ENCODE results near the gene TRIM44.

The TRIM44 gene

DNA sequence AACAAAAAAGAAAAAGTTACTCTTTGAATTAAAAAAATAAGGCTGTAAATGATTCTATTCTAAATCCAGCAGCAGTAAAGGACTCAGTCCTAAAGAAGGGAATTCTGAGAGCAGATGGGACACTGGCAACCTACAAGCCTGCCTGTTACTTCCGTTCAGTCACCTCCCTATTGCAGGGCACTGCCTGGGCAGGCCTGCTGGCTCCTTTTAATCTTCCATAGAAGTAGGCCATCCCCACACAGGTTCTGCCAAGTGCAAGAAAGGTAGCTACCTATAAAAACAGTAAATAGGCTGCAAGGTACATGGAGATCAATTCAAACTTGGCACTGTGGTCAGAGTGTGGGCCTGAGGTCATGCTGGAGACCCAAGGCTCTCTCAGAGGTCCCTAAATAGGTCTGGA lies 136.4 kb downstream of the TRIM44 start:
- H3K79me2 ChIP-seq (ENCODE audit: control insufficient read depth, insufficient read depth, low read length) = no peaks in the 10 kb centered on the region
- H2AK5ac ChIP-seq (ENCODE audit: low read length) = no peak overlapping the region
- H3K4me2 ChIP-seq (ENCODE audit: low read length) = no peak overlapping the region
- no peak overlapping the region for H2BK120ac ChIP-seq (ENCODE audit: low read depth, low read length)
- H3K79me1 ChIP-seq (ENCODE audit: low read length) = no peaks in the 10 kb centered on the region
- H2BK15ac ChIP-seq (replicated peaks; ENCODE audit: low read depth) = no peak overlapping the region
- H2BK5ac ChIP-seq (ENCODE audit: low read length) = no peak overlapping the region
- no peak overlapping the region for H3K18ac ChIP-seq (ENCODE audit: low read length)
- no peak overlapping the region for H3K23ac ChIP-seq (ENCODE audit: low read length)
- no peak overlapping the region for H3K4ac ChIP-seq (ENCODE audit: low read depth, low read length)
- H3K9ac ChIP-seq (ENCODE audit: low read length) = no peak overlapping the region
- no peak overlapping the region for H3K56ac ChIP-seq (ENCODE audit: low read length)
- H4K5ac ChIP-seq (ENCODE audit: low read length) = no peak overlapping the region
- no peaks in the 10 kb centered on the region for H3K27me3 ChIP-seq (ENCODE audit: insufficient read depth, low read length, poor library complexity)
- H3K4me1 ChIP-seq (ENCODE audit: control insufficient read depth, low read depth, low read length) = peaks cover 2% of the 10 kb centered on the region
- no peak for DNase-seq
- H3K4me3 ChIP-seq (ENCODE audit: low read length) = no peak overlapping the region
- H3K27ac ChIP-seq (ENCODE audit: low read depth, low read length) = no peak overlapping the region
- no peak overlapping the region for H4K8ac ChIP-seq (ENCODE audit: low read depth, low read length)
- H3K36me3 ChIP-seq (ENCODE audit: control insufficient read depth, insufficient read depth, low read length) = no peaks in the 10 kb centered on the region
- WGBS (ENCODE audit: extremely low coverage, insufficient coverage, low lambda C conversion rate) = no CpG with 5 or more reads among the region's 1 CpG

DNA sequence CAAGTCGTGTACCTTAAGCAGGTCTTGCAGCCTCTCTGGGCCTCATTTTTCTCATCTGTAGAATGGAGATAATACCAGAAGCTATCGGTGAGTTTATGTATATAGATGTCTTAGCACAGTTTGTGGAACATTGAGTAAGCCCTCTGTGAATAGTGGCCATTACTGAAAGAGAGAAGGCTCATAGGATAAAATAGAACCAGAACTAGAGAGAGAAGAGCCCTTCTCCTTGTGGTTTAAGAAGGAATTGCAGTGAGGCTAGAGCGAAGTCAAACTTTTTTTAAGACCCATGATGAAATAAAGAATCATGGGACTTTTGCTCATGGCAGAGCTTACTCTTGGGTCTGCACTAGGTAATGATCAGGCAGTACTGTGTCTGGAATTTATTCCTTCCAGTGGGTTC lies 137.1 kb downstream of the TRIM44 start:
- H3K4me2 ChIP-seq (ENCODE audit: low read length) = no peak overlapping the region
- no peak overlapping the region for H3K4ac ChIP-seq (ENCODE audit: low read depth, low read length)
- no peak for DNase-seq
- no peak overlapping the region for H2BK120ac ChIP-seq (ENCODE audit: low read depth, low read length)
- WGBS (ENCODE audit: extremely low coverage, insufficient coverage, low lambda C conversion rate) = no CpG with 5 or more reads among the region's 3 CpGs
- H3K79me2 ChIP-seq (ENCODE audit: control insufficient read depth, insufficient read depth, low read length) = no peaks in the 10 kb centered on the region
- no peak overlapping the region for H3K56ac ChIP-seq (ENCODE audit: low read length)
- no peak overlapping the region for H2BK15ac ChIP-seq (replicated peaks; ENCODE audit: low read depth)
- H3K9ac ChIP-seq (ENCODE audit: low read length) = no peak overlapping the region
- no peaks in the 10 kb centered on the region for H3K27me3 ChIP-seq (ENCODE audit: insufficient read depth, low read length, poor library complexity)
- no peak overlapping the region for H3K18ac ChIP-seq (ENCODE audit: low read length)
- H4K5ac ChIP-seq (ENCODE audit: low read length) = no peak overlapping the region
- H3K23ac ChIP-seq (ENCODE audit: low read length) = no peak overlapping the region
- H3K4me3 ChIP-seq (ENCODE audit: low read length) = no peak overlapping the region
- H3K27ac ChIP-seq (ENCODE audit: low read depth, low read length) = no peak overlapping the region
- peaks cover 2% of the 10 kb centered on the region for H3K4me1 ChIP-seq (ENCODE audit: control insufficient read depth, low read depth, low read length)
- H4K8ac ChIP-seq (ENCODE audit: low read depth, low read length) = no peak overlapping the region
- H3K79me1 ChIP-seq (ENCODE audit: low read length) = no peaks in the 10 kb centered on the region
- no peaks in the 10 kb centered on the region for H3K36me3 ChIP-seq (ENCODE audit: control insufficient read depth, insufficient read depth, low read length)
- H2BK5ac ChIP-seq (ENCODE audit: low read length) = no peak overlapping the region
- no peak overlapping the region for H2AK5ac ChIP-seq (ENCODE audit: low read length)

DNA sequence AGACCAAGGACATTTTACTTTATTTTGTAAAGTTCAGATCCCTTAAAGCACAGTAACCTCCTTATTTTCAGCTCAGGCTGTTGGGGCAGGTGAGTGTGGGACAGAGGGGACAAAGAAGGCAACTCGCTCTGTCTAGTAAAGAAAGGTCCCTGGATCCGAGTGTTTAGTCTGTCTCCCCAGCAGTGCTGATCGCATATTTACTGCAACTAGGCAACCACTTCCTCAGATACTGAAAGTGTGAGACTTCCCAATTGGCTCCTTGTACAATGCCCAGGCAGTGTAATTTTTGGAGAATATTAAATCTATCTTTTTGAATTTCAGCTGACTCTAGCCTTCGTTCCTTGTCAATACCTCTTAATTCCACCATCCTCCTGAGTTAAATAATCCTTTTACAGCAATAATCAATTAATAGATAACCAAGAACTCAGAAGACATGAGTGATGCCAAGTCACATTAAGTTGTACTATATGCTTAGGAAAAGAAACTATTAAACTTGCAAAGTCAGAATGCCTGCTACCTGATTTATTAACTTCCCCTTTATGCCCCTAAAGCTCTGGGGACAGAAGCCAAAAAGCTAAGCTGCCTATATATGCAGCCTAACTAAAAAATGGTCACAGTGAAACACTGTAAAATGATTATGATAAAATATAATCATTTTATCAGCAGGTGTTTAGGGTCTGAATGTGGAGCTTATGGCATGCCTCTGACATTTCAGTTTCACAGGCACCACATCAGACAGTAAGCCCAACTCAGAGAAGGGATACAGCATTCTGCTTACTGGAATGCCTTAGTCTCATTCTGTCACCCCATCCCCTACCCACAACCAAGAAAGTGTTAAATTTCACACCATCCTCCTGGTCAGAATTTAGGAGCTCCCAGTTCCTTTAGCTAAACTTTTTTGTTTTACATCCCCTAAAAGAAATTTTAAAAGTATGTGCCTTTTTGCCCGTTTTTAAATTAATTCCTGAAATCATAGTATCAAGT lies 138.7 kb downstream of the TRIM44 start:
- no CpG with 5 or more reads among the region's 5 CpGs for WGBS (ENCODE audit: extremely low coverage, insufficient coverage, low lambda C conversion rate)
- Histone ChIP-seq H2BK15ac (replicated peaks; ENCODE audit: low read depth) (no peak overlapping the region), H3K79me1 (ENCODE audit: low read length) (no peaks in the 10 kb centered on the region), H2BK5ac (ENCODE audit: low read length) (no peak overlapping the region), H2BK120ac (ENCODE audit: low read depth, low read length) (no peak overlapping the region), H3K4me1 (ENCODE audit: control insufficient read depth, low read depth, low read length) (peaks cover 2% of the 10 kb centered on the region), H3K18ac (ENCODE audit: low read length) (no peak overlapping the region), H3K27me3 (ENCODE audit: insufficient read depth, low read length, poor library complexity) (no peaks in the 10 kb centered on the region), H3K79me2 (ENCODE audit: control insufficient read depth, insufficient read depth, low read length) (no peaks in the 10 kb centered on the region), H3K4me2 (ENCODE audit: low read length) (no peak overlapping the region), H3K4me3 (ENCODE audit: low read length) (no peak overlapping the region), H3K4ac (ENCODE audit: low read depth, low read length) (no peak overlapping the region), H4K8ac (ENCODE audit: low read depth, low read length) (no peak overlapping the region), H2AK5ac (ENCODE audit: low read length) (no peak overlapping the region), H3K56ac (ENCODE audit: low read length) (no peak overlapping the region), H4K5ac (ENCODE audit: low read length) (no peak overlapping the region), H3K23ac (ENCODE audit: low read length) (no peak overlapping the region), H3K36me3 (ENCODE audit: control insufficient read depth, insufficient read depth, low read length) (no peaks in the 10 kb centered on the region), H3K9ac (ENCODE audit: low read length) (no peak overlapping the region), H3K27ac (ENCODE audit: low read depth, low read length) (no peak overlapping the region)
- DNase-seq = peak; percentile 67

DNA sequence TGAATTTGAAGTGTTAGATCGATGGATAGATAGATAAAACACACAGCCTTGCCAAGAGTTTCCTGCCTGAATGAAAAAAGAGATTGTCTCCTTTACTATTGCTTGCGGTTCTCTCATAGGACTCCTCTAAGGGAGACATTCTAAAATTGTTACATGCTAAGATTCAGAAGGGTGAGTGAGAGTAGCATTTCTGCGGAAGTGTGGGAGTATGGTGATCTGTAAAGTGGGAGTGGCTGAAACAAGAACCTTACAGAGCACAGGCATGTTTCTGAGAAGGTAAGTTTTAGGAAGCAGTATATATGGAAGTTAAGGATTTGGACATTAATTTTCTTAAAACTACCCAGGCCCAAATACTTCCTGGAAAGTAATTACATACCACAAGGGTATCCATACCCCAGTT lies 139.6 kb downstream of the TRIM44 start:
- Histone ChIP-seq H2AK5ac (ENCODE audit: low read length) (no peak overlapping the region), H3K79me1 (ENCODE audit: low read length) (no peaks in the 10 kb centered on the region), H3K4me1 (ENCODE audit: control insufficient read depth, low read depth, low read length) (peaks cover 2% of the 10 kb centered on the region), H3K56ac (ENCODE audit: low read length) (no peak overlapping the region), H3K23ac (ENCODE audit: low read length) (no peak overlapping the region), H3K4ac (ENCODE audit: low read depth, low read length) (no peak overlapping the region), H3K9ac (ENCODE audit: low read length) (no peak overlapping the region), H2BK120ac (ENCODE audit: low read depth, low read length) (no peak overlapping the region), H2BK15ac (replicated peaks; ENCODE audit: low read depth) (no peak overlapping the region), H3K4me2 (ENCODE audit: low read length) (no peak overlapping the region), H4K5ac (ENCODE audit: low read length) (no peak overlapping the region), H2BK5ac (ENCODE audit: low read length) (no peak overlapping the region), H4K8ac (ENCODE audit: low read depth, low read length) (no peak overlapping the region), H3K4me3 (ENCODE audit: low read length) (no peak overlapping the region), H3K27me3 (ENCODE audit: insufficient read depth, low read length, poor library complexity) (no peaks in the 10 kb centered on the region), H3K27ac (ENCODE audit: low read depth, low read length) (no peak overlapping the region), H3K79me2 (ENCODE audit: control insufficient read depth, insufficient read depth, low read length) (no peaks in the 10 kb centered on the region), H3K36me3 (ENCODE audit: control insufficient read depth, insufficient read depth, low read length) (no peaks in the 10 kb centered on the region), H3K18ac (ENCODE audit: low read length) (no peak overlapping the region)
- no CpG with 5 or more reads among the region's 3 CpGs for WGBS (ENCODE audit: extremely low coverage, insufficient coverage, low lambda C conversion rate)
- no peak for DNase-seq

DNA sequence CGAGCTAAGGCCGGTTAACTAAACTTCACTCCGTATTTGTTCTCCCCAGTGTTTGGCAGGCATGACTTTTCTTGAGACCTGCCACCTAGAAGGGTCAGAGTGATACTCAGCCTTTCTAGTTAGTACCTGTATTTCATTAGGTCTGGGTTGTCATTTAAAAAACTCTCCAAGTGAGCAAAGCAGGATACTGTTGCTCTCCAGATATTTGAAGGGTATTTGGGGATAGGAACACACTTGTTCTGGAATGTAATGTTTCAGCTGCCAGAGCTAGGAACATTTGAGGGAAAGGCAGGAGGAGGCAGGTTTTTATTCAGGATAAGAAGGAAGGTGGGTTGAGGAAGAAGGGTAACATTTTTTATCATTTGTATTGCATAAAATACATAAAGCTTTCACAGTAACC lies 140.1 kb downstream of the TRIM44 start:
- H3K56ac ChIP-seq (ENCODE audit: low read length) = no peak overlapping the region
- no peak overlapping the region for H3K23ac ChIP-seq (ENCODE audit: low read length)
- no peak overlapping the region for H3K4me3 ChIP-seq (ENCODE audit: low read length)
- no peaks in the 10 kb centered on the region for H3K79me2 ChIP-seq (ENCODE audit: control insufficient read depth, insufficient read depth, low read length)
- H3K4me2 ChIP-seq (ENCODE audit: low read length) = no peak overlapping the region
- H3K18ac ChIP-seq (ENCODE audit: low read length) = no peak overlapping the region
- no peaks in the 10 kb centered on the region for H3K27me3 ChIP-seq (ENCODE audit: insufficient read depth, low read length, poor library complexity)
- whole genome bisulfite sequencing (ENCODE audit: extremely low coverage, insufficient coverage, low lambda C conversion rate) = no CpG with 5 or more reads among the region's 3 CpGs
- H3K4ac ChIP-seq (ENCODE audit: low read depth, low read length) = no peak overlapping the region
- H3K4me1 ChIP-seq (ENCODE audit: control insufficient read depth, low read depth, low read length) = peaks cover 2% of the 10 kb centered on the region
- no peak overlapping the region for H2BK5ac ChIP-seq (ENCODE audit: low read length)
- H3K79me1 ChIP-seq (ENCODE audit: low read length) = no peaks in the 10 kb centered on the region
- no peak overlapping the region for H3K27ac ChIP-seq (ENCODE audit: low read depth, low read length)
- no peak overlapping the region for H2BK15ac ChIP-seq (replicated peaks; ENCODE audit: low read depth)
- no peak overlapping the region for H3K9ac ChIP-seq (ENCODE audit: low read length)
- no peaks in the 10 kb centered on the region for H3K36me3 ChIP-seq (ENCODE audit: control insufficient read depth, insufficient read depth, low read length)
- no peak overlapping the region for H2BK120ac ChIP-seq (ENCODE audit: low read depth, low read length)
- no peak overlapping the region for H2AK5ac ChIP-seq (ENCODE audit: low read length)
- no peak overlapping the region for H4K5ac ChIP-seq (ENCODE audit: low read length)
- no peak overlapping the region for H4K8ac ChIP-seq (ENCODE audit: low read depth, low read length)
- DNase-seq = no peak
